GM04504 (cell line): ENCODE data around the gene GRID1.

Experiments
- DNase-seq: peaks from one replicate; pipeline ENCODE4 v3.0.0-alpha.2; 2012; ENCODE audit warnings: low read depth

The GRID1 gene

DNA sequence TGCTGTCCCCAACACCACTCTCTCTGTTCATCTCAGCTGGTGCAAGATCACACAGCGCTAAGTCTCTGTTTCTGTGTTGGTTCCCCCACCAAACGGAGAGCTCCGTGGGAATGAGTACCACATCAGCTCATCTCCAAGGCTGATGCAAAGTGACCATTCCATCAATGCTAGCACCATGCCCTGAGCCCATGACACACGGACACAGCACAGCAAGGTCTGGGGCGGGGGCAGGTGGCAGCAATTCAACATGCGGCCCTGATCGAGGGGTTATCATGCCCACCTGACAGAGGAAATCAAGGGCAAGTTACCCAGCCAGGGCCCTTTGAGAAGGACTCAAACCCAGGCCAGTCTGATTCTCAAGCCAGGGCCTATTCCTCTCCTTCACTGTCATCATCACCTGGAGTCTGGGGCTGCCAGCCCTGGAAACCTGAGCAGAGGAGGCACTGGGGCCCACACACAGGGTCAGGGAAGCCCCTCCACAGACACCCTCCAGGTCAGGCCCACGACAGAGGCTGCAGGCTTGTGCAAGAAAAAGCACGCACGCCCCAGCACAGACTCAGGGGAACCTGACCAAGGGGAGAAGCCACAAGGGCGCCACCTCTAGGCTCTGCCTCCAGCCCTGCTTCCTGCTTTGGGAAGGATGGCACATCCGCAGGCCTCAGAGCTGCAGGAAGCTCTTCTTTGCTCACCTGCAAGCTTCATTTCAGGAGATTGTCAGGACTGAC is 74.8 kb downstream of the GRID1 start:
- no peak for DNase-seq

DNA sequence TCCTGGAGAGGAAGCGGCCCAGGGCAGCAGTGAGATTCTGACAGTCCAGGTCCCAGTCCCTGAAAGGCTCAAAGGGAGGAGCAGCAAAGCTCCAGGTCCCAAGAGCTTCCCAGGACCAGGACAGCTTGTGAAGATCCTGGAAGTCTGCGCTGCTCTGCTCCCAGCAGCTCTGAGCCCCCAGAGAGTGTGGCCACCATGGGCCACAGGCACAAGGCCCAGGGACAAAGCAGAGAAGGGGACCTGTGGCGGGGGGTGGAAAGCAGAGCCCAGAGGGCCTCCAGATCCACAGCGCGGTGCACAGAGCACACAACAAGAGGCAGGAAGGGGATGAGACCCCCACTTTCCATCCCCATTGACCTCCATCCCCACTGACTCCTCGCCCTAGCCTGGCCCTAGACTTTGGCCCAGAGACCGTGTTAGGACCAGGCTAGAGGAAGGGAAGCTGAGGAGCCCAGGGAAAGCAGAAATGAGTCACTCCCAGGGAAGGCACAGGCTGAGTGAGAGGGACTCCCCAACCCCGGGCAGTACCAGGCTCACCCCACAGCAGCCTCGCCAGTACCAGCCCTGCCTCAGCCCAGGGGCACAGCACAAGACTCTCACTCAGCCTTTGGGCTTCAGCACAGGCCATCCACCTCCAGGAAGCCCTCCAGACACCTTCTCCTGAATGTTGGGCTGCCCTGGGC is 75.5 kb downstream of the GRID1 start:
- no peak for DNase-seq

DNA sequence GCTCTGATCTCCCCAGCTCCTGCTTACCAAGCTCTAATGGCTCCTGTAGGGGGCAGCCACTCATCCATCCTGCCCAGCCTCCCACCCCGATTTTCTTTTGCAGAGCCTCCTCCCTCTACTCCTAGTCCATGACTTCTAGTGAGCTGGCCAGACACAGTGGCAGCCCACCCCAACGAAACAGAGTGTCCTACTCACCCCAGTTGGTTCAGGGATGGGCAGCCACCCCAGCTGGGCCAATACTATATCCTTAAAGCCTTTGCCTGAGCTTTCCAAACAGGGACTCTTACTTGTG is 77.1 kb downstream of the GRID1 start:
- no peak for DNase-seq

DNA sequence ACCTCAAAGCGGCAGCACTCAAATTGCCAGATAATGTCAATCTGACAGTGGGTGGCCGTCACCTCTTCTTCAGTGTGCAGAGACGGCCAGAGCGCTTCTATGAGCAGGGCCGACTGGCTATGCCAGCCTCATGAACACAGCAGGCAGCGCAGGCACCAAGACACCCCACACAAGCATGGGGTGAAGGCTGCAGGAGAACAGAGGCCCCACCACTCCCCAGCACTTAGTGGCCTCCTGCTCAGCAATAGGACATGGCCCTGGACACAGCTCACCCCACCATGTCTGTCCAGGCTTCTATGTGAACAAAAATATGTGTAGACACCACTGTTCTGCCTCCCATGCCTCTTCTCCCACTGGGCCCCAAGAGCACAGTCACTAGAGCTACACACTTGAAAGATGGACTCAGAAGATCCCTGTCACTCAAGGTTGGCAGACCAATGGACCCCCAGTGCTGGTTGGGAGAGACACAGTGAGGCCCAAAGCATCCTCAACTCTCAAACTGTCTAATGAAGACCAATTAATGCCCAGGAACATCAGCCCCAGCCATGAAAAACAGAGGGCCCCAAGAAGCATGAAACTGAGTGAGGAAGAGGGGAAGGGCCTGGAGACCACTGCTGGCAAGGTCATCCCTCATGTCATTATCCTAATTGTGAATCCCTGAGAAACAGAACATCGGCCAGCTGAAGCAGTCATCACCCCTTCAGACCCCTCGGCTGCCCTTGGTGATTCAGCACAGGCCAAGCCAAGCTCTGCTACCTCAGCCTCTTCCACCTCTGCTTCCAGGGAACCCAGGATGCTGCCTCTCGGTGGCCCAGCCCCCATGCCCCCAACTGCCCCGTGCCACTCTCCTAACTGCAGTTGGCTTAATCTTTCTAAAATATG is 77.7 kb downstream of the GRID1 start:
- no peak for DNase-seq

DNA sequence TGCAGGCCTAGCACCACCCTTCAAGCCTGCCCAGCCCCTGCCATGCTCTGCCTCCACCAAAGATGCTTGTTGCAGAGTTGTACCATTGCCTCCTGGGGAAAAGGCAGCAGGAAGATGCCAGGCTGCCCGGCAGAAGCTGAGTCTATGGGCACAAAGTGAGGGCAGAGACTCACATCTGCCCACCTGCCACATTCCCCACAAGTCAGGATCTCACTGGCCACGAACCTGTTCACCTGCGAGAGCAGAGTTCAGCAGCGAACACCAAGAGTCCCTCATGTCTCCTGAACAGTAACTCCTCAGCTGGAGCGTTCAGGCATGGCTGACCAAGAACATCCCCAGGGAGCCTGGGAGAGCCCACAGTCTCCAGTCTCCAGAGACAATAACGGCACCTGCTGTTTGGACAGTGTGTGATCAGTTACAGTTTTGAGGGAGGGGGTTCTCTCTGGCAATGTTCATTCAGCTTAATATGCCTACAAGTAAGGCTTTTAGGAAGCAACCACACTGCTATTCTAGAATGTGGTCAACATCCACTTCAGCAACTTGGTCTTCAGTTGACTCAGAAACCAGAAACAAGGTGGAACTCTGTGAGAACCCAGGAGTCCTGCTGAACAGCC is 78.5 kb downstream of the GRID1 start:
- DNase-seq = no peak

DNA sequence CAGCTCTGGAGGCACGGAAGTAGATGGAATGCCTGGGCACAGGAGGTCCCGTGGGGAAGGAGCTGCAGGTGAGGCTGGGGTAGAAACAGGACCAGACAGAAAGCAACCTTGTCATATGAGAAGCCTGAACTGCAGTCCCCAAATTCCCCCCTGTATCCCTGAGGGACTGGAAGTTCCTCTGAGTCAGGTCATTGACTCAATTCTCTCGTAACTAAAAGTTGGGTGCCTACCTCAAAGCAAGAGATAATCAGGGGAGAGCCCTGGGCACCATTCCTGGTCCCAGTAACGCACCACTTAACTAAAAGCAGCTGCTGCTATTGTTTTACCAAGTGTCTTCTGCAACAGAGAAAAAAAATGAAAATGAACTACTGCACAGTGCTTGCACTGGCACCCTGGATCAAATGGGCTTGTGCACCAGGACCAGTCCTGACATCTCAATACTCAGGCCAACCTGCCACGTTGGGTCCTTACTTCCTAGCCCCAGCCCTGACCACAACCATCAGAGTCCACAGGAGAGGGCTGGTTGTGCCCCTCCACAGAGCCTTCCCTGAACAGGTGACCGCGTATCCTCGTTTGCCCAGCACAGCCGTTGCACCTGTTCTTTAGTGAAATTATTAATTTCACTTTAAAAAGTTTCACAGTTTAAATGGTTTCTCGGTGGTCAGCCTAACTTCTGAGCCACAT is 79.3 kb downstream of the GRID1 start:
- no peak for DNase-seq

DNA sequence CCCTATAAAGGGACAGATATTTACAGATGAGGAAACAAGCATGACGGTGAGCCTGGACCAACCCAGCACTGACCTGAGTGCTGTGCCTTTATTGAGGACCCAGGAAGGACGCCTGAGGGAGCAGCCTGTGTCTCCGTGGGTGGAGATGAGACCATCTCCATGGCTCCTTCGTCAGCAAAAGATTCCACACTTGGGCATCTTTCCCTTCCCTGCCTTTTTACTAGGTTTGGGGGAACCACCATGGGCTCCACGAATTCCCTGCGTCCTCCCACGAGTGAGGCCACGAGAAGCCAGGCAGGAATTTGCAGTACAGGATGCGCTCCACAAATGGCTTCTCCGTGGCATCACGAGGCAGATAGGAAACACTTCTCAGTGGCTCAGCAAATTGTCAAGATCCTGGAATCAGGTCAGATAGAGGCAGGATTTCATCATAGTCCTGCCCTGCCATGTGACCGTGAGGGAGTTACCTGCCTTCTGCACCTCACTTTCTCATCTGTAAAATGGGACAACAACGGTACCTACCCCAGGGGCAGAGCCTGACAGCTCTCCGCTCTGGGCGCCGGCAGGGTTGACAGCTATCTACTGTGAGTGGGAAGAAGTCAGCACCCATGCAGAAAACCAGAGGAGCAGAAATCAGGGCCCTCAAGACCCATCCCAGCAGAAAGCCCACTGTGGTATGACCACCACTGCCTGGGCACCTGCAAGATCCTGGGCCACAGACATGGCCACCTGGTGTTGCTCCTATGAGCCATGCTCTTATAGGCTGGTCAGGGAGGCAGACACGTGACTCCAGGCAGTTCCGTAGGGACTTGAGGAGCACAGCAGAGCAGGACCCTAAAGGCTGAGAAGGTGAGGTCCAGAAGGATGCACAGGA is 80.1 kb downstream of the GRID1 start:
- no peak for DNase-seq

DNA sequence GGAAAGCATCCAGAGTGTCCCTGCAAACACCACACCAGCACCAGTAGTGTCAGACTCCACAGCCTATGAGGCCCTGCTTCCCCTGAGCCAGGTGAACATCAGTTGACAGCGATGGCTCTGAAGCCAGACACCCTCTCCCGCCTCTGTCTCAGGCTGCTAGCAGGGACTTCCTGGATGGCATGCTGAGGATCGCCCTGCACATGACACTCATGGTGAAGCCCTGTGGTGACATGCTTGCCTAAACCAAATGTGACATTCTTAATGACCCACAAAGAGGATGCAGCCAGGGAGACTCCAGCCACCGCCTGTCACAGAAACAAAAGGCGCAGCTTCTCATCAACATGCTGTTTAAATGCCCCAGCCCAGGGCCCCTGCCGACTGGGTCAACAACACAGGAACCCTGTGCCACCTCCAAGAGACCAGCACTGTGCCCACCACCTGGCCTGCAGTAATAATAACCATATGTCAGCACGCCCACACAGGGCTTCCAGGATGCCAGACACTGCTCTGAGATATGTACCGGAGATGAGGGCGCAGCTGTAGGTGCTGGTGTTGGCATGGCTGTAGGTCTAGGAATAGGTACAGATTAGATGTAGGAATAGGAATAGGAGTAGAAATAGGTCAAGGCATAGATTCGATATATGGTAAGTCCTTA is 81.3 kb downstream of the GRID1 start:
- DNase-seq = no peak

DNA sequence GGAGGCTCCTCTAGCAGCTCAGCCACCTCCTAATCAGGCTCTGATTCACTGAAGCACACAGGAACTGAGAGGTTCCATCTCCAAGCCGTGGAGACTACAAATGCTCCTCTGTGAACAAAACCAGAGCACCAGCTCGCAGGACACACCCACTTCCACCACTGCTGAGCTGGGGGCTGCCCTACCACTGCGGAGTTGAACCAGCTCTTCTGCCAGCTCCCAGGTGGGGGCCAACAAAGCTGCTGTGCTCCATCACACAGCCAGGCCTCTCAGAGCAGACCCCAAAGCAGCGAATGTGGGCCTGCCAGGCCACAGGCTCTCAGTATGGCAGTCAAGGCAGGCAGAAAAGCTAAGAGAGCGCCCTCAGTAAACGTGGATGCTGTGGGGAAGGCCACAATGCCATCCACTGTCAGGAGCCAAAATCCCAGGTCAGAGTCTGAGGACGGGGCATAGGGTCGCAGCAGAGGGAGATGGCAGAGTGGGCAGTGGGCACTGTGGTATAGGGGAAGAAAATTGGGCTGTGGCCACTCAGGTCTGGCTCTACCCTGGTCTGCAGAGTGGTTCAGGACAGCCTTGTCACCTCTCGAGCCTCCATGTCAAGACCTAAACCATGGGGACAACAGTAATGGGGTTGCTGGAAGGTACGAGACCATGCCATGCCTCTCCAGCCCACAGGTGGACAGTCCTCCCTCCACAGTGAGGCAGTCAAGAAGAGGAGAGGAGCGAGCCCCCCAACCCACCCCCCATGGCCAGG is 82.1 kb downstream of the GRID1 start:
- no peak for DNase-seq

DNA sequence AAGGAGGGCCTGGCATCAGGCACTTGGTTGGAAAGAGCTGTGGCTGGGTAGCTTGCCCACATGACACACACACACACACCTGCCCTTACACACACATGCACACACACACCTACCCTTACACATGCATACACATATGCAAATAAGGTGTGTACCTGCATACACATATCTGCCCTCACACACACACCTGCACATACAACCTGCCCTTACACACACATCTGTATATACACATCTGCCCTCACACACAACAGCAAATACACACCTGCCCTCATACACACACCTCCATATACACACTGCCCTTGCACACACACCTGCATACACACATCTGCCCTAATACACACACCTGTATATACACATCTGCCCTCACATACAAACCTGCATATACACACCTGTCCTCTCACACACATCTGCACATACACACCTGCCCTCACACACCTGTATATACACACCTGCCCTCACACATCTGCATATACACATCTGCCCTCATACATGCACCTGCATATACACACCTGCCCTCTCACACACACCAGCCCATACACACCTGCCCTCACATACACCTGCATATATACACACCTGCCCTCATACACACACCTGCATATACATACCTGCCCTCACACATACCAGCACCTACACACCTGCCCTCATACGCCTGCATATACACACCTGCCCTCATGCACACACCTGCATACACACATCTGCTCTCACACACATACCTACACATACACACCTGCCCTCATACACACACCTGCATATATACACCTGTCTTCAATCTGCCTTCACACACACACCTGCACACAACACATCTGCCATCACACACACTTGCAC is 82.9 kb downstream of the GRID1 start:
- DNase-seq = no peak

DNA sequence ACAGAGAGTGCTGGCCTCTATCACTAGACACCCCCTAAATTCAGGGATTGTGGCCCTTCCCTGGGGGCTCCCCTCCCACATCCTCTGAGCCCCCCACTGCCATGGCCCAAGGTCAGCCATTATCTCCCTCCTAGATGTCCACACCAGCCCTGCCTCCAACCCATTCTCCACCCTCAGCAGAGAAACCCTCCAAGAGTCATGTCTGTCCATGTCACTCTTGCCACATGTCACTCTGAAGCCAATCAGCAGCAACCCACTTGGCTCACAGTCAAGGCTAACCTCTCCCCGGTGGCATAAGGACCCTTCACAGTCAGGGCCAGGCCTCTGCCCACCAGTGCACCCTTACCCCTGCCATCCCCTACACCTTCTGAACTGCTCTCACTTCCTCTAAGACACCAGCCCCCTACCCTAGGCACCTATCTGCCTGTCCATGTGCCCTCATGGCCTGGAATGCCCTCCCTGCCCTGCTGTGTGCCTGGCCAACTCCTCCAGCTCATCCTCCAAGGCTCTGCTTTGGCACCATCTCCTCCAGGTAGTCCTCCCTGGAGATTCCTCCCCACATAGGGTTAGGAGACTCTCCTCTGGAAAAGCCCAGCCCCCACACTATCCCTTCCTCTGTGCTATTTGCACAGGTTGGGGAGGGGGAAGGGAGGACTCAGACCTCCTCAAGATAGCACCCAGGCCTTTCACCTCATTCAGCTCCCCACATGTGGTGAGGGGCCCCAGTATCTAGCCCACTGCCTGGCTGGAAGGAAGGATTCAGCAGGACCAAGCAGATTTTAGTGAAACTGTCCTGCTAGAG is 83.7 kb downstream of the GRID1 start:
- DNase-seq = no peak

DNA sequence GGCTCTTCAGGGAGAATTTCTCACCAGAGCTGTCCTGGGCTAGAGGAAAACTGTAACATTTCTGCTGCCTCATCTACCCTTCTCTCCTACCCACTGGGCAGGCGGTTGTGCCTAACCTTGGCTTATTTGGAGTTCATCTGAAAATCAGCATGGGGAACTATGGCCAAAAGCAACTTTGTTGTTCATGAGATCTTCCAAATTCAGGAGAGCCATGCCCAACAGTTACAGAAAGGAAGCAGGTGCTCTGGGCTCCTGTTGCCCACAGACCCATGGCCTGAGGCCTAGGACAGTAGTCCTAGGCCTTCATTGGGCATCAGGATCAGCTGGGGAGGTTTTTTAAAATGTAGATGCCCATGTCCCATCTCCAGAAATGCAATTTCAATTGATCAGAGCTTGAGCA is 85.2 kb downstream of the GRID1 start:
- no peak for DNase-seq

DNA sequence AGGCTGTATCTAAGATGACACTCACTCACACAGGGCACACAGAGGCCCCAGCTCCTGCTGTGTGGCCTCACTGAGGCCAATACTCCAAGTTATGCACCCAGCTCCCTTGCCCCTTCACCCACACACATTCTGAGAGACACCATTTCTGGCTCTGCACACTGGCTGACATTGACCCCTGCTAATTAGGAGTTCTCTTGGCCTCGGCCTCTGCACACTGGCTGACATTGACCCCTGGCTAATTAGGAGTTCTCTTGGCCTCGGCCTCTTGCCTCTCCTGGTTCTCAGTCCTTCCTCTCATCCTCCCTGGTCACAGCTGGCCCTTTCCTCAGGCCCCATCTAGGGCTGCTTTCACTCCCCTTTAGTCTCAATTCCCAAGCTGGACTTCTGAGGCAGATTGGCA is 97.3 kb downstream of the GRID1 start:
- no peak for DNase-seq

DNA sequence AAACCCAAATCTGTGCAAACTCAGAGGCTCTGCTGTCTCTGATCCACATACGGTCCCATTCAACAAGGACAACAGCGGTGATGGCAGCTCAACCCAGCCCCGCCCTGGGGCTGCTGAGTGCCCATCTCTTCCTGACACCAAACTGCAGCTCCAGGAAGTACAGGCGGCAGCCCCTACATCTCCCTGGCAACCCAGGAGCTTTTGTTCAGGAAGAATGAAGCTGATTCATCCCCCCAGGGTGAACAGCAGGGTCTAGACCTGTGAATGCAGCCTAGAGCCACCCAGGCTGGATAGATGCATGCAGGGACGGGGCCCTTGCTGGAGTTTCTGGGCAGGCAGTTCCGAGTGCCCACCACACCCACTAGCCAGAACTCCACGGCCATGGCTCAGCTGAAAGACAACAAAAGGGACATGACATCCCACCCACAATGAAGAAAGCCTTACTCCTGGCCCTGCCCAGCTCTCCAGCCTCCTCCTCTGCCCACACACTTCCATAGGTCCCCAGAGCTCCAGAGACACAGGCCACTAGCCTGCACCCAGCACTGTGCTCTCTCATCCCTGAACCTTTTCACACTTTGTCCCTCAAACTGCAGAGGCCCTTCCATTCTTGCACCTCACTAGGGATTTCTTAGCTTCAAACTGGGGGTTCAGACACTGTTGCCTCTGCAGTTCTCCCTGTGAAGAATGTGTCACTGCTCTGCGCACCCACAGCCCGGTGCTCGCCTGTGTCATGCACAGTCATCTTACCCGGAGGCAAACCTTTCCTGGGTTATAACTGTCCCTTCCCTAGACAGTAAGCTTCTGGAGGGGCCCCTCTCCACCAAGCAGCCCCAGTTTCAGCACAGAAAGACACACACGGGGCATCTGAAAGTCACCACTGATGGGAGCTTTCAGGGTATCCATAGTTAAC is 99.1 kb downstream of the GRID1 start:
- DNase-seq = no peak

DNA sequence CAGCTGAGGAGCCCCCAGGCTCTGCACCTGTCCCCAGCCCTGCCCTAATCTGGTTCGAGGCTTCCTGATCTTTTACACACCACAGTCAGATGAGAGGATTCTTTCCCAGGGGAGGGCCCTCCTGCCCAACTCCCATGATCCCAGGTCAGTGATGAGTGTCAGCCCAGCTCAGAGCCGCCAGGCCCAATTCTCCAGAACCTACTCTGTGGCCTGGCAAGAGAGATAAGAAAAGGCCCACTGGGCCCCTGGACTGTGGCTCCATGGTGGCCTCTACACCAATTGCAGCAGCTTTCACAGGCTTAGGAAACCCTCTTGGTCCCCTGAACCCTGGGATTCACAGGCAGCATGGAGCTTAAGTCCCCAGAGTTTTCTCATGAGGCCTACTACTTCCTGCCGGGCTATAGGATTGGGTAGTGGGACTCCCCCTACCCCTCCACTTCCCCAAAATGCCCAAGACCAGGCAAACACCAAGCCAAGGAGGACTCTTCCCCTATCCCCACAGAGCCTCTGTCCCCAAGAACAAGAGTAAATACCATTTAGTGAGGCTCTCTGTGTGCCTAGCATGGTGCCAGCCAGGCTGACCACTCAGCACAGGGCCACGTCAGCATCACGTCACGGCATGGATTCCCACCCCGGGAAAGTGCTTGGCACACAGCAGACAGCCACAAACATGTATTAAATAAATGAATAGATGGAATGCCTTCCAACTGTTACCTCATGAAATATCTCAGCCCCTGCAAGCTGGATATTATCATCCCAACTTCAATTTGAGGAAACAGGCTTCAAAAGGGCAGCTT is 100.0 kb downstream of the GRID1 start:
- no peak for DNase-seq

DNA sequence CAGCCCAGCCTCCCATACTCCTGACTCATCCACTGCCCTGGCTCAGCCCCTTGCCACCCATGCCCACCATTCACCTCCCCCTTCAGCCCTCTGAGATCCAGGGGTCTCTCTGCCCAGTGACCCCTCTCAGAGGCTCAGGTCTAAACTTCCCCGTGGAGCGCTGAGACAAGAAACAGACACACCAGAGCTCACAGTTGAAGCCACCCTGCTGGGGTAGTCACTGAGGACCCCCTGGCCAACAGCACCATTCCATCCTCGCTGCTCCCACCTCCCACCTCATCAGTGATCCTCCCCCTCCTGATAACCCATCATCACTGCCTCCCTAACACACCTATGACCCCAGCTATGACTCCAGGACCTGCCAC is 100.7 kb downstream of the GRID1 start:
- DNase-seq = no peak
